ENCODE results near the gene BEND6. TPM values are rescaled to one million over a fixed set of nuclear protein-coding genes. Genes with fewer than 3 reads are reported as not detected.
"Not testable (repeated sequence)": the region's sequence is repeated elsewhere in the genome, so short reads cannot be mapped to it uniquely, and the experiment has no call there.

BEND6 gene
- polyA plus RNA-seq, 1 of the 3 experiments (the other 2 are of a cell fraction), result 6.9 TPM

GRCh38 chr6:56999049-56999448 is 44.1 kb downstream of the BEND6 start:
- no peak overlapping the region for H3K27ac ChIP-seq (ENCODE audit: low read depth in 2 of 2, low read length in 1 of 2)
- H3K79me2 ChIP-seq (ENCODE audit: insufficient read depth), result no peaks in the 10 kb centered on the region
- peaks cover 0 to 11% of the 10 kb centered on the region in 2 experiments for H3K36me3 ChIP-seq (replicated peaks in 1 of 2; ENCODE audit: control insufficient read depth in 1 of 2, insufficient read depth in 2 of 2, low read length in 1 of 2)
- no peaks in the 10 kb centered on the region for H3K27me3 ChIP-seq (ENCODE audit: insufficient read depth)
- DNase-seq, result no peak
- no peak overlapping the region for H3K9ac ChIP-seq
- H3F3A ChIP-seq (replicated peaks; ENCODE audit: insufficient read depth), result no peaks in the 10 kb centered on the region
- H3K9me3 ChIP-seq, result peaks cover 10% of the 10 kb centered on the region; the same call in 1 of the 2 replicates
- H2AFZ ChIP-seq (ENCODE audit: low read depth), result no peak overlapping the region
- H3K4me3 ChIP-seq (ENCODE audit: low read depth in 2 of 2, low read length in 1 of 2), result no peak overlapping the region
- TF ChIP-seq RXRA (IDR thresholded peaks at IDR 0.05; ENCODE audit: borderline replicate concordance, low read depth) (no peak), USF2 (IDR thresholded peaks at IDR 0.05; ENCODE audit: borderline replicate concordance, low read depth, low read length) (no peak), FOXM1 (IDR thresholded peaks at IDR 0.05; ENCODE audit: low read depth) (no peak), TCF12 (IDR thresholded peaks at IDR 0.05) (no peak), MXI1 (IDR thresholded peaks at IDR 0.05; ENCODE audit: low read depth, low read length) (no peak), JUND (IDR thresholded peaks at IDR 0.05) (no peak), MEF2A (IDR thresholded peaks at IDR 0.05; ENCODE audit: borderline replicate concordance, low read depth) (no peak), CHD2 (IDR thresholded peaks at IDR 0.05; ENCODE audit: low read length, partially characterized antibody) (no peak), SIN3A (IDR thresholded peaks at IDR 0.05; ENCODE audit: borderline replicate concordance, low read depth, low read length) (no peak), RFX5 (IDR thresholded peaks at IDR 0.05; ENCODE audit: low read length) (no peak), FOXJ3 (CRISPR knock-in tag; IDR thresholded peaks at IDR 0.05) (no peak), MAX (IDR thresholded peaks at IDR 0.05; ENCODE audit: low read depth) (no peak), IRF3 (IDR thresholded peaks at IDR 0.05; ENCODE audit: low read depth, low read length) (no peak), PBX3 (IDR thresholded peaks at IDR 0.05) (no peak), EZH2phosphoT487 (IDR thresholded peaks at IDR 0.05; ENCODE audit: borderline replicate concordance, low read depth) (no peak), TAF1 (IDR thresholded peaks at IDR 0.05; ENCODE audit: borderline replicate concordance, low read depth, low read length) (no peak), TEAD4 (IDR thresholded peaks at IDR 0.05; ENCODE audit: borderline replicate concordance, insufficient read depth) (no peak), GATA2 (CRISPR knock-in tag; IDR thresholded peaks at IDR 0.05) (no peak)
- POLR2A ChIA-PET, result no interaction called here
- CTCF ChIA-PET, result no interaction called here
- H3K4me1 ChIP-seq (ENCODE audit: control insufficient read depth in 1 of 2, insufficient read depth in 2 of 2, low read depth in 1 of 2, low read length in 1 of 2), result no peaks in the 10 kb centered on the region
- no peaks in the 10 kb centered on the region for H4K20me1 ChIP-seq (ENCODE audit: insufficient read depth)
- H3K4me2 ChIP-seq, result no peak overlapping the region
- no peaks in the 10 kb centered on the region for H3K9me2 ChIP-seq

- H3K27ac ChIP-seq (ENCODE audit: low read depth in 2 of 2, low read length in 1 of 2); POLR2A ChIA-PET; H2AFZ ChIP-seq (ENCODE audit: low read depth); H3K4me3 ChIP-seq (ENCODE audit: low read depth in 2 of 2, low read length in 1 of 2); H3K9me3 ChIP-seq; H3K27me3 ChIP-seq (ENCODE audit: insufficient read depth); H3K4me1 ChIP-seq (ENCODE audit: control insufficient read depth in 1 of 2, insufficient read depth in 2 of 2, low read depth in 1 of 2, low read length in 1 of 2); H3K9ac ChIP-seq; DNase-seq; H3K9me2 ChIP-seq; H3K79me2 ChIP-seq (ENCODE audit: insufficient read depth); H4K20me1 ChIP-seq (ENCODE audit: insufficient read depth); CTCF ChIA-PET; H3F3A ChIP-seq (replicated peaks; ENCODE audit: insufficient read depth); H3K4me2 ChIP-seq: not testable (repeated sequence)
- WGBS (ENCODE audit: low lambda C conversion rate), result 89% methylated on average over 10 of the region's 18 CpGs
- H3K36me3 ChIP-seq (replicated peaks in 1 of 2; ENCODE audit: control insufficient read depth in 1 of 2, insufficient read depth in 2 of 2, low read length in 1 of 2), result peaks cover 0 to 11% of the 10 kb centered on the region in 2 experiments
Observed at GRCh38 chr6:56999748-57000147, 44.8 kb downstream of the BEND6 start.
